ENCODE results near the gene PCSK2.

DNA sequence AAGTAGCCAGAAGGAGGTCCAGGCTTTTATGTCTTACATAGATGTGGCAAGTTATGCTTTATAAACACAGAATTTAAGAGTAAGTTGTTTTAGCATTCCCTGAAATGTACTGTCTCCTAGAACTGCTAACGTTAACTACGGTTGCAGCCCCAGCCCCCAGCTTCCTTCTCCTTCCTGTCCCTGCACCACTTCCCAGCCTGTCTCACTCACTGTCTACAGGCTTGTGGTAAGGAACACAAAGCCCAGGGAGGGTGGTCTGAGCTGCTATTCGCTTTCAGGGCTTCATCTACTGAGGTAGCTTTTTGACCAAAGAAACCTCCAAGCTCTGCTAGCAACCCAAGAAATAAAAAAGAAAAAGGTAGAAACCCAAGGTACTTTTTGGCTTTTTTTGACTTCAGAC lies 35.9 kb downstream of the PCSK2 start:
- TF ChIP-seq, protein P1, sequence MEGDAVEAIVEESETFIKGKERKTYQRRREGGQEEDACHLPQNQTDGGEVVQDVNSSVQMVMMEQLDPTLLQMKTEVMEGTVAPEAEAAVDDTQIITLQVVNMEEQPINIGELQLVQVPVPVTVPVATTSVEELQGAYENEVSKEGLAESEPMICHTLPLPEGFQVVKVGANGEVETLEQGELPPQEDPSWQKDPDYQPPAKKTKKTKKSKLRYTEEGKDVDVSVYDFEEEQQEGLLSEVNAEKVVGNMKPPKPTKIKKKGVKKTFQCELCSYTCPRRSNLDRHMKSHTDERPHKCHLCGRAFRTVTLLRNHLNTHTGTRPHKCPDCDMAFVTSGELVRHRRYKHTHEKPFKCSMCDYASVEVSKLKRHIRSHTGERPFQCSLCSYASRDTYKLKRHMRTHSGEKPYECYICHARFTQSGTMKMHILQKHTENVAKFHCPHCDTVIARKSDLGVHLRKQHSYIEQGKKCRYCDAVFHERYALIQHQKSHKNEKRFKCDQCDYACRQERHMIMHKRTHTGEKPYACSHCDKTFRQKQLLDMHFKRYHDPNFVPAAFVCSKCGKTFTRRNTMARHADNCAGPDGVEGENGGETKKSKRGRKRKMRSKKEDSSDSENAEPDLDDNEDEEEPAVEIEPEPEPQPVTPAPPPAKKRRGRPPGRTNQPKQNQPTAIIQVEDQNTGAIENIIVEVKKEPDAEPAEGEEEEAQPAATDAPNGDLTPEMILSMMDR (IDR thresholded peaks at IDR 0.05 in 8 of 11, conservative IDR thresholded peaks at IDR 0.05 in 3 of 11), result no peak
- TF ChIP-seq POLR2A (IDR thresholded peaks at IDR 0.05) (no peak), POLR2AphosphoS5 (IDR thresholded peaks at IDR 0.05) (no peak)

Measured in spleen (tissue), 7 donors.